Retinal pigment epithelial cell (primary cell): ENCODE measurements around the gene HOXD13.

Source experiments
- DNase-seq: peaks from one replicate; pipeline ENCODE4 v3.0.0-alpha.2; 2010; ENCODE audit warnings: low read depth
- H3K4me3 ChIP-seq: 2 replicates; pipeline ENCODE4 v1.5.1; 2011; ENCODE audit warnings: mild to moderate bottlenecking, low read length, control low read depth, moderate library complexity
- CTCF ChIP-seq: conservative IDR thresholded peaks from 2 replicates; pipeline ENCODE4 v1.5.1; 2011; ENCODE audit warnings: low read depth, low read length, control low read depth, inconsistent platforms

Gene HOXD13

GRCh38 chr2:176129813-176130146 is 37.3 kb downstream of the HOXD13 start:
- DNase-seq, result no peak
- no peak overlapping the region for H3K4me3 ChIP-seq
- no peak for TF ChIP-seq CTCF

- no peak for DNase-seq
- H3K4me3 ChIP-seq, result no peak overlapping the region
- no peak for TF ChIP-seq CTCF
Observed at GRCh38 chr2:176130147-176130956, 37.8 kb downstream of the HOXD13 start.

GRCh38 chr2:176130957-176131847 is 38.7 kb downstream of the HOXD13 start:
- DNase-seq, result no peak
- no peak for TF ChIP-seq CTCF
- no peak overlapping the region for H3K4me3 ChIP-seq

GRCh38 chr2:176131848-176132158 is 39.3 kb downstream of the HOXD13 start:
- DNase-seq, result no peak
- no peak for TF ChIP-seq CTCF
- no peak overlapping the region for H3K4me3 ChIP-seq

GRCh38 chr2:176132205-176133171 is 40.0 kb downstream of the HOXD13 start:
- no peak for TF ChIP-seq CTCF
- no peak overlapping the region for H3K4me3 ChIP-seq
- no peak for DNase-seq

GRCh38 chr2:176133389-176133788 is 40.9 kb downstream of the HOXD13 start:
- no peak for TF ChIP-seq CTCF
- no peak overlapping the region for H3K4me3 ChIP-seq
- no peak for DNase-seq
